GDM1 (cell line): ENCODE data around the gene PLA2G2C.

Source experiments
- DNase-seq: peaks from one replicate; lab custom pipeline; 2025; lab: John Stamatoyannopoulos, UW

The PLA2G2C gene

GRCh38 chr1:20183616-20184271 is 2.6 kb downstream of the PLA2G2C start:
- DNase-seq: no peak

- DNase-seq: no peak
Observed at GRCh38 chr1:20183035-20183434, 3.3 kb downstream of the PLA2G2C start.

- no peak for DNase-seq
Observed at GRCh38 chr1:20182415-20182814, 3.9 kb downstream of the PLA2G2C start.

- no peak for DNase-seq
Observed at GRCh38 chr1:20180844-20181207, 5.5 kb downstream of the PLA2G2C start.

- DNase-seq: no peak
Observed at GRCh38 chr1:20180129-20180843, 6.0 kb downstream of the PLA2G2C start.

- no peak for DNase-seq
Observed at GRCh38 chr1:20179371-20180128, 6.8 kb downstream of the PLA2G2C start.

GRCh38 chr1:20178634-20179370 is 7.5 kb downstream of the PLA2G2C start:
- DNase-seq: peak; percentile 57

- DNase-seq: no peak
Observed at GRCh38 chr1:20174937-20175666, 11.2 kb downstream of the PLA2G2C start.

GRCh38 chr1:20172033-20172590 is 14.2 kb downstream of the PLA2G2C start:
- DNase-seq: no peak

GRCh38 chr1:20169932-20170331 is 16.4 kb downstream of the PLA2G2C start:
- DNase-seq: no peak

GRCh38 chr1:20168564-20169491 is 17.5 kb downstream of the PLA2G2C start:
- no peak for DNase-seq

GRCh38 chr1:20167126-20167525 is 19.2 kb downstream of the PLA2G2C start:
- no peak for DNase-seq

- DNase-seq: no peak
Observed at GRCh38 chr1:20166051-20166450, 20.3 kb downstream of the PLA2G2C start.

GRCh38 chr1:20165522-20165951 is 20.8 kb downstream of the PLA2G2C start:
- peak; percentile 46 for DNase-seq

GRCh38 chr1:20164694-20165202 is 21.6 kb downstream of the PLA2G2C start:
- DNase-seq: no peak

GRCh38 chr1:20160034-20160433 is 26.3 kb downstream of the PLA2G2C start:
- DNase-seq: no peak

GRCh38 chr1:20158358-20159070 is 27.8 kb downstream of the PLA2G2C start:
- no peak for DNase-seq

GRCh38 chr1:20154301-20154831 is 32.0 kb downstream of the PLA2G2C start:
- no peak for DNase-seq

- peak; percentile 47 for DNase-seq
Observed at GRCh38 chr1:20153000-20153418, 33.3 kb downstream of the PLA2G2C start.
